HepG2 (cell line): Measurements from ENCODE around the gene NEU4. TPM values are rescaled to one million over a fixed set of nuclear protein-coding genes. Genes with fewer than 3 reads are reported as not detected.

Experiments
- ARNT ChIP-seq: fragments of 450-650 bp; IDR thresholded peaks from 2 replicates; pipeline ENCODE4 v1.6.1; 2017
- ATF1 ChIP-seq: IDR thresholded peaks from 2 replicates; pipeline ENCODE4 v1.6.1; 2016; ENCODE audit warnings: mild to moderate bottlenecking, control low read depth
- CENPT ChIP-seq: sonication (generic); formaldehyde crosslinking; IDR thresholded peaks from 2 replicates; pipeline ENCODE4 v1.8.0; 2022; ENCODE audit warnings: low read depth, mild to moderate bottlenecking, moderate library complexity, missing genetic modification reagents
- ELF1 ChIP-seq: sonication (generic); formaldehyde crosslinking; IDR thresholded peaks from 2 replicates; pipeline ENCODE4 v1.4.0; 2020; ENCODE audit warnings: missing genetic modification reagents
- JUN ChIP-seq: sonication (generic); formaldehyde crosslinking; IDR thresholded peaks from 2 replicates; pipeline ENCODE4 v1.4.0; 2020; ENCODE audit warnings: mild to moderate bottlenecking, missing genetic modification reagents
- NFIC ChIP-seq: IDR thresholded peaks from 2 replicates; pipeline ENCODE4 v1.6.1; 2012; ENCODE audit warnings: mild to moderate bottlenecking, low read length, inconsistent platforms
- NR2C2 ChIP-seq: sonication (generic); formaldehyde crosslinking; IDR thresholded peaks from 2 replicates; pipeline ENCODE4 v1.4.0; 2020; ENCODE audit warnings: missing genetic modification reagents, mild to moderate bottlenecking, moderate library complexity, borderline replicate concordance
- ZFX ChIP-seq: sonication (generic); formaldehyde crosslinking; IDR thresholded peaks from 2 replicates; pipeline ENCODE4 v1.4.0; 2020; ENCODE audit warnings: mild to moderate bottlenecking, low read depth, missing genetic modification reagents, moderate library complexity
- ZNF407 ChIP-seq: sonication (generic); formaldehyde crosslinking; IDR thresholded peaks from one replicate; pipeline ENCODE4 v1.5.1; 2020; ENCODE audit warnings: mild to moderate bottlenecking, missing genetic modification reagents; ENCODE audit errors: not compliant biosample characterization
- ZNF510 ChIP-seq: sonication (generic); formaldehyde crosslinking; IDR thresholded peaks from 2 replicates; pipeline ENCODE4 v1.4.0; 2020; ENCODE audit warnings: low read depth, mild to moderate bottlenecking, missing genetic modification reagents
- ZNF562 ChIP-seq: sonication (generic); formaldehyde crosslinking; IDR thresholded peaks from 2 replicates; pipeline ENCODE4 v1.8.0; 2022; ENCODE audit warnings: missing genetic modification reagents, borderline replicate concordance
- ZNF772 ChIP-seq: sonication (generic); formaldehyde crosslinking; IDR thresholded peaks from 2 replicates; pipeline ENCODE4 v1.5.0; 2020; ENCODE audit warnings: mild to moderate bottlenecking, missing genetic modification reagents
- ZNF839 ChIP-seq: sonication (generic); formaldehyde crosslinking; IDR thresholded peaks from 2 replicates; pipeline ENCODE4 v1.4.0; 2020; ENCODE audit warnings: missing genetic modification reagents, mild to moderate bottlenecking, borderline replicate concordance
- polyA plus RNA-seq, 8 experiments: library from polyadenylated mRNA; depleted of rRNA in 3 of 8; stranded (reverse) in 7 of 8; unstranded in 1 of 8; fragments of >200 nt; fragmentation: Illumina TruSeq in 4 of 8; extraction: Trizol in 4 of 8; gene quantifications; 2 replicates each; pipeline versions ENCODE4 v1.2.1 to v1.2.3, GENCODE V29; 2011 to 2016; ENCODE audit warnings: low read depth in 4 of 8, missing spikeins in 1 of 8, mixed read lengths in 1 of 8; ENCODE audit not compliant: insufficient read depth in 1 of 8
- total RNA-seq, 5 experiments: library from RNA; depleted of rRNA; stranded (reverse); fragments of >200 nt; fragmentation: Illumina TruSeq; extraction: Trizol; gene quantifications; 2 replicates each; pipeline ENCODE4 v1.2.3, GENCODE V29; 2016; ENCODE audit warnings: low read depth in 1 of 5
- TF ChIP-seq, protein P1 (sequence below), 2 experiments: sonication (generic) in 1 of 2; formaldehyde crosslinking in 1 of 2; IDR thresholded peaks; 2 replicates each; pipeline versions ENCODE4 v1.4.0 to v1.6.1; 2018 to 2020; ENCODE audit warnings: missing genetic modification reagents in 2 of 2, borderline replicate concordance in 1 of 2, low read depth in 1 of 2, mild to moderate bottlenecking in 1 of 2, missing biosample characterization in 1 of 2

NEU4 gene
- total and polyA plus RNA-seq, 2 of the 13 experiments (the other 11 are each of a cell fraction or from before 2014, with no cell fraction given): 53.5 to 107 TPM

GRCh38 chr2:241798631-241799521 lies 10.1 kb upstream of the NEU4 start (continued):
- TF ChIP-seq ZNF407 (CRISPR knock-in tag): no peak
- no peak for TF ChIP-seq NFIC
- 0 out of 2 replicates have a peak, but pooled peaks have one; percentile 49 for TF ChIP-seq ZNF839 (CRISPR knock-in tag)
- TF ChIP-seq, protein P1, sequence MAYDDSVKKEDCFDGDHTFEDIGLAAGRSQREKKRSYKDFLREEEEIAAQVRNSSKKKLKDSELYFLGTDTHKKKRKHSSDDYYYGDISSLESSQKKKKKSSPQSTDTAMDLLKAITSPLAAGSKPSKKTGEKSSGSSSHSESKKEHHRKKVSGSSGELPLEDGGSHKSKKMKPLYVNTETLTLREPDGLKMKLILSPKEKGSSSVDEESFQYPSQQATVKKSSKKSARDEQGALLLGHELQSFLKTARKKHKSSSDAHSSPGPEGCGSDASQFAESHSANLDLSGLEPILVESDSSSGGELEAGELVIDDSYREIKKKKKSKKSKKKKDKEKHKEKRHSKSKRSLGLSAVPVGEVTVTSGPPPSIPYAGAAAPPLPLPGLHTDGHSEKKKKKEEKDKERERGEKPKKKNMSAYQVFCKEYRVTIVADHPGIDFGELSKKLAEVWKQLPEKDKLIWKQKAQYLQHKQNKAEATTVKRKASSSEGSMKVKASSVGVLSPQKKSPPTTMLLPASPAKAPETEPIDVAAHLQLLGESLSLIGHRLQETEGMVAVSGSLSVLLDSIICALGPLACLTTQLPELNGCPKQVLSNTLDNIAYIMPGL (CRISPR knock-in tag; IDR thresholded peaks at IDR 0.05; ENCODE audit: borderline replicate concordance in 1 of 2, low read depth in 1 of 2): peak in 1 of 2 experiments; percentile 33; a peak in 1 of 4 replicates
- TF ChIP-seq ZNF772 (CRISPR knock-in tag): peak; percentile 60; the same call in 1 of the 2 replicates
- no peak for TF ChIP-seq ZNF510 (CRISPR knock-in tag)
- TF ChIP-seq ELF1: no peak
- TF ChIP-seq ATF1 (CRISPR knock-in tag): no peak
- peak; percentile 98 for TF ChIP-seq NR2C2 (CRISPR knock-in tag)
- TF ChIP-seq CENPT (CRISPR knock-in tag): no peak
- TF ChIP-seq JUN: no peak
- no peak for TF ChIP-seq ARNT
- TF ChIP-seq ZNF562 (CRISPR knock-in tag): no peak
- peak; percentile 72 for TF ChIP-seq ZFX (CRISPR knock-in tag)
